GM11168 (cell line): ENCODE results near the gene UQCC5.

Experiments
- in situ Hi-C: fragments of 300-500 bp; cut with MboI; formaldehyde crosslinking; loops from one replicate; pipeline ENCODE4 v1.12.0; 2022; ENCODE audit warnings: low sequenced_read_pairs; ENCODE audit not compliant: unreplicated experiment

Gene UQCC5

DNA sequence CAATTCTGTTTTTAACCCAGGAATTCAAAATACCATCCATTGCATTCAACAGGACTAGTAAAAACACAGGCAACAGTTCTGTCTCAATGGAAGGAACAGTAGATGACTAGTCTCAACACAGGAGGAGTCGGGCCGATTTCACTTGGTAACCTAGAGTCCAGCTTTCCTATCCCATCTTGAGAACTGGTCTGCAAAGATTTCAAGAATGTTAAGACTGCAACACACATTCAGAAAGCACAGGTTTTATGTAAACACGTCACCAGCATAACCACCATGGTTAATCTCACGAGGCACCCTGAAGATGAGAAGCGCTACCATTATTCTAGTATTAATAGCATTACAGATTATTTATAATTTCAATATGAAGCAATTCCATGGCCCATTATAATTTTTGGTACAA lies 22.0 kb downstream of the UQCC5 start:
- in situ Hi-C loops, result no loop called here

DNA sequence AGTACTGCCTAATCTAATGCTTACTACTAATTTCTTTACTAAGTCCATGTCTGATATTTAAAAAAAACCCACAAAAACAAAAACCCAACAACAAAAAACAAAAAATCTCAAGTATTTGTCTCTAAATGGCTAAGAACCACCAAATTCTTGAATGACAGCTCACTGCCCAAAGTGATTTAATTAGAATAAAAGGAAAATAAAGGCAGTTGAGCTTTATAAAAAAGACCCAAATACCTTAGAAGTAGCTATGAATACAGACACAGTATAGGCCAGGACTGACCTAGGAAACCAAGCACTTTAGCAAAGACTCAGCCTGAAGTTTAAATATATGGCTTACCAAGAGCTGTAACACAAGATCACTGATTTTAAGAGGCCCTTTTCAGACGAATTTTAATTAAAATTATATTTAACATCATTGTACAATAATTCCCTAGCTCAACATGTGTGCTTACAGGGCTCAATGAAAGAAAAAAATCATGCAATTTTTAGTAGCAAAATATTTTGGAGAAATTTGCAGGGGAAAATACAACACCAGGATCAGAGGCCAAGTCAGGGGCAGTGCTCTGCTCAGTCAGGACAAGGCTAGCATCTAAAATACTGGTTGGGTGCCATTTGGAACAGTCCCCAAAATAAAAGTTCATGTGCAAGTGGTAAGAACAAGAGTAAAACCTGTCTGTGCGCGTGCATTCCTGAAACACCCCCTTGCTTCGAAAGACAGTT lies 24.8 kb downstream of the UQCC5 start:
- in situ Hi-C loops, result no loop called here

DNA sequence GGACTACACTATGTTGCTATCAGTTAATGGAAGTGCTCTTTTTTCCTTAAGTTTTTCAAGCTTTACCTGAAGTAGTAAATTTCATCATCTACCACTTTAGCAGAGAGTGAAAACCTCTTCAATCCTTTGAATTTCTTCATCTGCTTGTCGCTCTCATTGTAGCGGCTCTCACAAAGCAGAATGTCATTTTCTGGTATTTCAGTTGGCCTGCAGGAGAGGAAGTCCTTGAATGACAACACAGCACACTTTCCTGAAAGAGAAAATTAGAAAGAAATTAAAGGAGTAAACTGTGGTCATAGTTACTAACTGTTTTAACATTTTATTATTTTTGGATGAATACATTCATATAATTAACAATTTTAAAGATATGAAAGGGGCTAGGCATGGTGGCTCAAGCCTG lies 27.6 kb downstream of the UQCC5 start:
- in situ Hi-C loops, result no loop called here

DNA sequence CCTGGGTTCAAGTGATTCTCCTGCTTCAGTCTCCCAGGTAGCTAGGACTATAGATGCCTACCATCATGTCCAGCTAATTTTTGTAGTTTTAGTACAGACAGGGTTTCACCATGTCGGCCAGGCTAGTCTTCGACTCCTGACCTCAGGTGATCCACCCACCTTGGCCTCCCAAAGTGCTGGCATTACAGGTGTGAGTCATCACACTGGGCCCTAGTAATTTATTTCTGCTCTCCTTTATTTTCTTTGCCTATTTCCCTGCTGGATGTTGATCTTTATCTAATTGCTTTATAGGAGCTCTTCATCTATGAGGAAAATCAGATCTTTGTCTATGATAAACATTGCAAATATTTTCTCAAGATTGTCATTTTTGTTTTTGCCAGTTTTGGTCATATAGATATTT lies 31.7 kb downstream of the UQCC5 start:
- in situ Hi-C loops, result no loop called here

DNA sequence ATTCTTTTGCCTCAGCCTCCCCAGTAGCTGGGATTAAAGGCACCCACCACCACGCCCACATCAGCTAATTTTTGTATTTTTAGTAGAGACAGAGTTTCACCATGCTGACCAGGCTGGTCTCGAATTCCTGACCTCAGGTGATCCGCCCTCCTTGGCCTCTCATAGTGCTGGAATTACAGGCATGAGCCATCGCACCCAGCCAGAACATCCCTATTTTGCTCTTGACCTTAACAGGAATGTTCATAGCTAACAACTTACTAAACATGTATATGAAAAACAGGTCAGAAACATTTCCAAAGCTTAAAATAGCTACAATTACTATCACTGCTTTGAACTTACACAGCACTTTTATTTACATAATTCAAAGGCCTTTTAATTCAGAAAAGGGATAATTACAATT lies 33.7 kb downstream of the UQCC5 start:
- in situ Hi-C loops, result no loop called here

DNA sequence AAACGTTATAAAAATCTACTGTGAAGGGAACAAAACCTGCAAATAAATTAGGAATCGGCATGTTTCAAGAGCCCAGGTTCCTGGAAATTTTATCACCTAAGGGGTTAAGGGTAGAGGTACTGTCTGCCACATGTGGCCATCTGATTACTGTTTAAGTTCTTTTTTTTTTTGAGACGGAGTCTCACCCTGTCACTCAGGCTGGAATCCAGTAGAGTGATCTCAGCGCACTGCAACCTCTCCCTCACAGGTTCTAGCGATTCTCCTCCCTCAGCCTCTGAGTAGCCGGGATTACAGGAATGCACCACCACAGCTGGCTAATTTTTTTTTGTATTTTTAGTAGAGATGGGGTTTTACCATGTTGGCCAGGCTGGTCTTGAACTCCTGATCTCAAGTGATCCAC lies 35.8 kb downstream of the UQCC5 start:
- in situ Hi-C loops, result no loop called here

DNA sequence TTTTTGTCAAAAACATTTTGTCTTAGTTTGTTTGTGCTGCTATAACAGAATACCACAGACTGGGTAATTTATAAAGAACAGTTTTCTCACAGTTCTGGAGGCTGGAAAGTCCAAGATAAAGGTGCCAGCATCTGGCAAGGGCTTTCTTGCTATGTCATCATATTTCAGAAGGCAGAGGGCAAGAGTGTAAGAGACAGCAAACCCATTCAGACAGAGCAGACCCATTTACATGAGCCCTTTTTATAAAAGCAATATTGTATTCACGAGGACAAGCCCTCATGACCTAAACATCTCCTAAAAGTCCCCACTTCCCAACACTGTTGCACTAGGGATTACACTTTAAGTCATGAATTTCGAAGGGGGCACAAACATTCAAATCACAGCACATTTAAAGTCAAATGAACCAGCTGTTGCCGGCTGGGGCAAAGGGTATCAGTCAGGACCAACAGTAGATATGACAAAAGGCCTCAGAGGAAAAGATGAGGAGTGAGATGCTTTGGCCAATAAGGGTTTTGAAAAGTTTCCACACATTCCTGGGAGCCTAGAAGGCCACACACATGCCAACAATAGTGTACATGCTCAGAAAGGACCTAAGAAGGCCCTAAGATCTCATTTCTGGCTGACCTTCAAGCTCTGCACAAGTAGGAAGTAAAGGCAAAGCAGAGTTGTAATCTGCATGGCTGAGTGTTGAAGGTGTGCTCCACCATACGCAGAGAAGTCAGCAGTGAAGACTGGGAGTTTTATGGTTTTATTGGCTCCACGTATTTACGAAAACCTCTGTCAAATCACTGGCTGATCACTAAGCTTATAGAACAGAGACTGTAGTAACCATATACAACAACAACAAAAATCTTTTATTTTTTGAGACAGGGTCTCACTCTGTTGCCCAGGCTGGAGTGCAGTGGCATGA lies 37.9 kb downstream of the UQCC5 start:
- in situ Hi-C loops, result no loop called here
